ENCODE data around the gene SRBD1. TPM values are rescaled to one million over a fixed set of nuclear protein-coding genes. Genes with fewer than 3 reads are reported as not detected.

Gene SRBD1
- total RNA-seq, 5 donors from 2014 or later (not counting 1 experiment from before 2014, with no cell fraction given), result 16.1 to 22.8 (median 20.7) TPM

GRCh38 chr2:45397292-45397691 is 213.8 kb downstream of the SRBD1 start:
- H3K27me3 Mint-ChIP-seq, result no peaks in the 10 kb centered on the region
- no peak overlapping the region for H3K4me3 Mint-ChIP-seq
- CTCF ChIA-PET, result no interaction called here

GRCh38 chr2:45396671-45397070 is 214.4 kb downstream of the SRBD1 start:
- ChIA-PET POLR2A (no interaction called here), CTCF (no interaction called here)
- ATAC-seq (replicated peaks in 1 of 4) (no peak), DNase-seq (no peak)
- Histone ChIP-seq H3K4me1 (ENCODE audit: control insufficient read depth in 1 of 2, extremely low read depth in 1 of 2, insufficient read depth in 2 of 2, low read length in 2 of 2) (no peaks in the 10 kb centered on the region), H3K9me3 (no peaks in the 10 kb centered on the region), H3K27me3 (replicated peaks in 1 of 2; ENCODE audit: control insufficient read depth in 2 of 2, extremely low read depth in 1 of 2, insufficient read depth in 2 of 2, low read length in 1 of 2) (no peaks in the 10 kb centered on the region), H3K4me3 (ENCODE audit: control insufficient read depth in 1 of 2, extremely low read depth in 1 of 2, low read length in 1 of 2) (no peak overlapping the region), H3K36me3 (ENCODE audit: control insufficient read depth in 2 of 2, extremely low read depth in 1 of 2, insufficient read depth in 1 of 2, low read length in 1 of 2) (peaks cover 0 to 17% of the 10 kb centered on the region in 2 donors), H3K27ac (ENCODE audit: low read length) (no peak overlapping the region)
- 100% methylated on average over 1 of the region's 1 CpG for WGBS (ENCODE audit: insufficient coverage)
- H3K27ac Mint-ChIP-seq, result no peak overlapping the region
- no peaks in the 10 kb centered on the region for H3K27me3 Mint-ChIP-seq
- H3K36me3 Mint-ChIP-seq, result peaks cover 40% of the 10 kb centered on the region
- H3K4me3 Mint-ChIP-seq, result no peak overlapping the region
- H3K4me1 Mint-ChIP-seq, result no peaks in the 10 kb centered on the region
- no peaks in the 10 kb centered on the region for H3K9me3 Mint-ChIP-seq

More at GRCh38 chr2:45397292-45397691, 213.8 kb downstream of the SRBD1 start:
- Mint-ChIP-seq H3K9me3 (no peaks in the 10 kb centered on the region), H3K27ac (no peak overlapping the region), H3K4me1 (no peaks in the 10 kb centered on the region), H3K36me3 (peaks cover 40% of the 10 kb centered on the region)
- H3K9me3 ChIP-seq, result no peaks in the 10 kb centered on the region
- no peaks in the 10 kb centered on the region for H3K4me1 ChIP-seq (ENCODE audit: control insufficient read depth in 1 of 2, extremely low read depth in 1 of 2, insufficient read depth in 2 of 2, low read length in 2 of 2)
- WGBS (ENCODE audit: insufficient coverage), result no CpG with 5 or more reads among the region's 1 CpG
- H3K27ac ChIP-seq (ENCODE audit: low read length), result no peak overlapping the region
- H3K36me3 ChIP-seq (ENCODE audit: control insufficient read depth in 2 of 2, extremely low read depth in 1 of 2, insufficient read depth in 1 of 2, low read length in 1 of 2), result peaks cover 0 to 17% of the 10 kb centered on the region in 2 donors
- H3K27me3 ChIP-seq (replicated peaks in 1 of 2; ENCODE audit: control insufficient read depth in 2 of 2, extremely low read depth in 1 of 2, insufficient read depth in 2 of 2, low read length in 1 of 2), result no peaks in the 10 kb centered on the region
- no peak for ATAC-seq (replicated peaks in 1 of 4)
- no peak overlapping the region for H3K4me3 ChIP-seq (ENCODE audit: control insufficient read depth in 1 of 2, extremely low read depth in 1 of 2, low read length in 1 of 2)
- DNase-seq, result no peak
- POLR2A ChIA-PET, result no interaction called here

- ChIA-PET CTCF (no interaction called here), POLR2A (no interaction called here)
- ATAC-seq (replicated peaks in 1 of 4) (no peak), DNase-seq (no peak)
- H3K4me1 Mint-ChIP-seq, result no peaks in the 10 kb centered on the region
- H3K36me3 ChIP-seq (ENCODE audit: control insufficient read depth in 2 of 2, extremely low read depth in 1 of 2, insufficient read depth in 1 of 2, low read length in 1 of 2), result peaks cover 0 to 17% of the 10 kb centered on the region in 2 donors
- no peak overlapping the region for H3K4me3 ChIP-seq (ENCODE audit: control insufficient read depth in 1 of 2, extremely low read depth in 1 of 2, low read length in 1 of 2)
- WGBS (ENCODE audit: insufficient coverage), result 98% methylated on average over 7 of the region's 8 CpGs
- H3K36me3 Mint-ChIP-seq, result peaks cover 43% of the 10 kb centered on the region
- no peaks in the 10 kb centered on the region for H3K27me3 ChIP-seq (replicated peaks in 1 of 2; ENCODE audit: control insufficient read depth in 2 of 2, extremely low read depth in 1 of 2, insufficient read depth in 2 of 2, low read length in 1 of 2)
- no peaks in the 10 kb centered on the region for H3K4me1 ChIP-seq (ENCODE audit: control insufficient read depth in 1 of 2, extremely low read depth in 1 of 2, insufficient read depth in 2 of 2, low read length in 2 of 2)
- no peaks in the 10 kb centered on the region for H3K27me3 Mint-ChIP-seq
- H3K4me3 Mint-ChIP-seq, result no peak overlapping the region
- H3K27ac Mint-ChIP-seq, result no peak overlapping the region
- no peaks in the 10 kb centered on the region for H3K9me3 Mint-ChIP-seq
- H3K27ac ChIP-seq (ENCODE audit: low read length), result no peak overlapping the region
- no peaks in the 10 kb centered on the region for H3K9me3 ChIP-seq
These were observed 216.2 kb downstream of the SRBD1 start for GRCh38 chr2:45394842-45395241.

- Histone ChIP-seq H3K9me3 (no peaks in the 10 kb centered on the region), H3K4me3 (ENCODE audit: control insufficient read depth in 1 of 2, extremely low read depth in 1 of 2, low read length in 1 of 2) (no peak overlapping the region), H3K27me3 (replicated peaks in 1 of 2; ENCODE audit: control insufficient read depth in 2 of 2, extremely low read depth in 1 of 2, insufficient read depth in 2 of 2, low read length in 1 of 2) (no peaks in the 10 kb centered on the region), H3K36me3 (ENCODE audit: control insufficient read depth in 2 of 2, extremely low read depth in 1 of 2, insufficient read depth in 1 of 2, low read length in 1 of 2) (peaks cover 0 to 19% of the 10 kb centered on the region in 2 donors), H3K27ac (ENCODE audit: low read length) (no peak overlapping the region), H3K4me1 (ENCODE audit: control insufficient read depth in 1 of 2, extremely low read depth in 1 of 2, insufficient read depth in 2 of 2, low read length in 2 of 2) (no peaks in the 10 kb centered on the region)
- ChIA-PET POLR2A (no interaction called here), CTCF (no interaction called here)
- Mint-ChIP-seq H3K36me3 (peaks cover 50% of the 10 kb centered on the region), H3K4me1 (no peaks in the 10 kb centered on the region), H3K27me3 (no peaks in the 10 kb centered on the region), H3K9me3 (no peaks in the 10 kb centered on the region), H3K27ac (no peak overlapping the region), H3K4me3 (no peak overlapping the region)
- ATAC-seq (replicated peaks in 1 of 4) (no peak), DNase-seq (no peak)
These were observed 216.9 kb downstream of the SRBD1 start for GRCh38 chr2:45394216-45394615.

- Histone ChIP-seq H3K27me3 (replicated peaks in 1 of 2; ENCODE audit: control insufficient read depth in 2 of 2, extremely low read depth in 1 of 2, insufficient read depth in 2 of 2, low read length in 1 of 2) (no peaks in the 10 kb centered on the region), H3K4me3 (ENCODE audit: control insufficient read depth in 1 of 2, extremely low read depth in 1 of 2, low read length in 1 of 2) (no peak overlapping the region), H3K27ac (ENCODE audit: low read length) (no peak overlapping the region), H3K36me3 (ENCODE audit: control insufficient read depth in 2 of 2, extremely low read depth in 1 of 2, insufficient read depth in 1 of 2, low read length in 1 of 2) (peaks cover 0 to 32% of the 10 kb centered on the region in 2 donors), H3K4me1 (ENCODE audit: control insufficient read depth in 1 of 2, extremely low read depth in 1 of 2, insufficient read depth in 2 of 2, low read length in 2 of 2) (no peaks in the 10 kb centered on the region), H3K9me3 (no peaks in the 10 kb centered on the region)
- POLR2A ChIA-PET, result no interaction called here
- Mint-ChIP-seq H3K4me1 (no peaks in the 10 kb centered on the region), H3K36me3 (peaks cover 68% of the 10 kb centered on the region), H3K9me3 (no peaks in the 10 kb centered on the region), H3K27me3 (no peaks in the 10 kb centered on the region), H3K4me3 (no peak overlapping the region), H3K27ac (no peak overlapping the region)
- DNase-seq (no peak), ATAC-seq (replicated peaks in 1 of 4) (no peak)
- CTCF ChIA-PET, result interaction anchor here in 1 of 2 donors (0.5 kb wide), 1 partner anchor 670 kb away, joined by 3 read pairs; no protein-coding TSS in a partner anchor
These were observed 219.2 kb downstream of the SRBD1 start for GRCh38 chr2:45391866-45392265.

- Histone ChIP-seq H3K4me1 (ENCODE audit: control insufficient read depth in 1 of 2, extremely low read depth in 1 of 2, insufficient read depth in 2 of 2, low read length in 2 of 2) (no peaks in the 10 kb centered on the region), H3K36me3 (ENCODE audit: control insufficient read depth in 2 of 2, extremely low read depth in 1 of 2, insufficient read depth in 1 of 2, low read length in 1 of 2) (peaks cover 0 to 32% of the 10 kb centered on the region in 2 donors), H3K27me3 (replicated peaks in 1 of 2; ENCODE audit: control insufficient read depth in 2 of 2, extremely low read depth in 1 of 2, insufficient read depth in 2 of 2, low read length in 1 of 2) (no peaks in the 10 kb centered on the region), H3K9me3 (no peaks in the 10 kb centered on the region), H3K4me3 (ENCODE audit: control insufficient read depth in 1 of 2, extremely low read depth in 1 of 2, low read length in 1 of 2) (no peak overlapping the region), H3K27ac (ENCODE audit: low read length) (no peak overlapping the region)
- Mint-ChIP-seq H3K4me3 (no peak overlapping the region), H3K4me1 (no peaks in the 10 kb centered on the region), H3K36me3 (peaks cover 68% of the 10 kb centered on the region), H3K9me3 (no peaks in the 10 kb centered on the region), H3K27me3 (no peaks in the 10 kb centered on the region), H3K27ac (no peak overlapping the region)
- CTCF ChIA-PET, result interaction anchor here in 1 of 2 donors (0.6 kb wide), 1 partner anchor 253 kb away, joined by 4 read pairs; no protein-coding TSS in a partner anchor
- DNase-seq (no peak), ATAC-seq (replicated peaks in 1 of 4) (no peak)
- POLR2A ChIA-PET, result no interaction called here
- no CpG with 5 or more reads among the region's 3 CpGs for WGBS (ENCODE audit: insufficient coverage)
These were observed 220.2 kb downstream of the SRBD1 start for GRCh38 chr2:45390861-45391260.

- Mint-ChIP-seq H3K4me1 (no peaks in the 10 kb centered on the region), H3K4me3 (no peak overlapping the region), H3K27ac (no peak overlapping the region), H3K27me3 (no peaks in the 10 kb centered on the region), H3K36me3 (peaks cover 68% of the 10 kb centered on the region), H3K9me3 (no peaks in the 10 kb centered on the region)
- no CpG with 5 or more reads among the region's 2 CpGs for WGBS (ENCODE audit: insufficient coverage)
- Histone ChIP-seq H3K4me3 (ENCODE audit: control insufficient read depth in 1 of 2, extremely low read depth in 1 of 2, low read length in 1 of 2) (no peak overlapping the region), H3K27me3 (replicated peaks in 1 of 2; ENCODE audit: control insufficient read depth in 2 of 2, extremely low read depth in 1 of 2, insufficient read depth in 2 of 2, low read length in 1 of 2) (no peaks in the 10 kb centered on the region), H3K36me3 (ENCODE audit: control insufficient read depth in 2 of 2, extremely low read depth in 1 of 2, insufficient read depth in 1 of 2, low read length in 1 of 2) (peaks cover 0 to 32% of the 10 kb centered on the region in 2 donors), H3K9me3 (no peaks in the 10 kb centered on the region), H3K27ac (ENCODE audit: low read length) (no peak overlapping the region), H3K4me1 (ENCODE audit: control insufficient read depth in 1 of 2, extremely low read depth in 1 of 2, insufficient read depth in 2 of 2, low read length in 2 of 2) (no peaks in the 10 kb centered on the region)
- POLR2A ChIA-PET, result no interaction called here
- CTCF ChIA-PET, result no interaction called here
- no peak for ATAC-seq (replicated peaks in 1 of 4)
- no peak for DNase-seq
These were observed 220.6 kb downstream of the SRBD1 start for GRCh38 chr2:45390441-45390840.

All from T-cell (primary cell).